Superior temporal gyrus (tissue), 1 donor: ENCODE data around the gene RBM19.

ENCODE experiments used
- DNase-seq: peaks from one replicate; pipeline ENCODE4 v3.0.0-alpha.2; 2016; ENCODE audit errors: extremely low spot score

Gene RBM19

DNA sequence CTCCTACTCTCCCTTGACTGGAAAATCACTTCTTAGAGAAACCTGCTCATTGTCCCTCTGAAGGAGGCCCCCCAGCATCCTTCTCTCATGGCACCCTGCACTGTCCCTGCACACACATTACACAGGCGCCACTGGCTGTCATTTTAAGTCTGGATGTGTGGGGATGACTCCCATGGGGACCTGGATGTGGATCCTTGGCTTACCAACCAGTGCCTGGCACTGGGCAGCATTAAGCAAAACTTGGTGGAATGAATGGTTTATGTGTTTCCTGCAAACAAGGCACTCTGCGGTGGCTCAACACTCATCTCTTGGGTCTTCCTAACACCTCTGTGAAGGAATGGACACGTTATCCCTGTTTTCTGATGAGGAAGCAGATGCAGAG is 162.4 kb downstream of the RBM19 start:
- no peak for DNase-seq

GRCh38 chr12:113802966-113803758 is 163.0 kb downstream of the RBM19 start:
- no peak for DNase-seq

DNA sequence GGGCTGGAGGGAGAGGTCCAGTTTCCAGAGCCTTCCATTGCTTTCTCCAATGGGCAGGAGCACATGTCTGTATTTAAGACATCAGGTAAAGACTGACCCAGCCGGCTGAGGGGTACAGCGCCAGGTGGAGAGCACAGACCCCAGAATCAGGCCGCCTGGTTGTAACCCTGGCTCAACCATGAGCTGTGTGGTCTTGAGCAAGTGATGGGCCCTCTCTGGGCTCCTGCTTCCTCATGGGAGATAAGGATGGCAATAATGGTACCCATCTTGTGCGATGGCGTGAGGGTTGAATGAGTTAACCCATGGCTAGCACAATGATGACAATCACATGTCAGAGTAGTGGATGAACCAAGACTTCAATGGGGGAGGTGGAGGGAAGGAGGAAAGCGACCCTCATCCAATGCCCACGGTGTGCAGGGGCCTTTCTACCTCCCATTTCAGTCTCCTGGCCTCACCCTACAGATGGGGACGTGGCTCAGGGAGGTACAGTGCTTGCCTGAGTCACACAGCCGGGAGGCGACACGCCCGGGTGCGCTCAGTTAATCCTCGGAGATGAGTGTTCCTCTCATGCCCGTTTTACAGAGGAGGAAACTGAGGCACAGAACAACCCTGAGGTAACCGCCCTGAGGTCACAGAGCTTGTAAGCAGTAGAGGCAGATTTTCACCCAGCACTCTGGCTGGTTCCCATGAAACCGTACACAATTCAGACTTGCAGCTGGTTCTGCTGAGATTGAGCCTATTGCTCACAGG is 163.9 kb downstream of the RBM19 start:
- no peak for DNase-seq

DNA sequence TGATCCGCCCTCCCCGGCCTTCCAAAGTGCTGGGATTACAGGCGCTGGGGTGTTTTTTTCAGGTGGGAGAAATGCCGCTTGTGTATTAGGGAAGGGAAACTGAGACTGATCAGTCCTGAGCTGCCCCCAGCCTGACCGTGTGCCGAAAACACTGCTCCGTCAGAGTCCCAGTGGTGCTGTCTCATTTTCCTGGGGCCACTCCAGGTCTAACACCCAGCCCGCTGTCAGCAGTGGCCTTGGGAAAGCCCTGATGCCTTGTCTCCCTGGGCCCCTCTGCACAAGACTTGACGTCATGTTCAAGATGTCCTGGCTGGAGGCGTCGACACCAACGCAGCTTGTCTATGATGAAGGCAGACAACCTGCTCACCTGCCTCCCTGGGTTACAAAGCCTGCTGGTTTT is 165.9 kb downstream of the RBM19 start:
- no peak for DNase-seq

- DNase-seq = no peak
Measured at GRCh38 chr12:113798552-113798951, 167.6 kb downstream of the RBM19 start.

GRCh38 chr12:113797535-113797868 is 168.6 kb downstream of the RBM19 start:
- no peak for DNase-seq

GRCh38 chr12:113796852-113797534 is 169.1 kb downstream of the RBM19 start:
- DNase-seq = no peak

DNA sequence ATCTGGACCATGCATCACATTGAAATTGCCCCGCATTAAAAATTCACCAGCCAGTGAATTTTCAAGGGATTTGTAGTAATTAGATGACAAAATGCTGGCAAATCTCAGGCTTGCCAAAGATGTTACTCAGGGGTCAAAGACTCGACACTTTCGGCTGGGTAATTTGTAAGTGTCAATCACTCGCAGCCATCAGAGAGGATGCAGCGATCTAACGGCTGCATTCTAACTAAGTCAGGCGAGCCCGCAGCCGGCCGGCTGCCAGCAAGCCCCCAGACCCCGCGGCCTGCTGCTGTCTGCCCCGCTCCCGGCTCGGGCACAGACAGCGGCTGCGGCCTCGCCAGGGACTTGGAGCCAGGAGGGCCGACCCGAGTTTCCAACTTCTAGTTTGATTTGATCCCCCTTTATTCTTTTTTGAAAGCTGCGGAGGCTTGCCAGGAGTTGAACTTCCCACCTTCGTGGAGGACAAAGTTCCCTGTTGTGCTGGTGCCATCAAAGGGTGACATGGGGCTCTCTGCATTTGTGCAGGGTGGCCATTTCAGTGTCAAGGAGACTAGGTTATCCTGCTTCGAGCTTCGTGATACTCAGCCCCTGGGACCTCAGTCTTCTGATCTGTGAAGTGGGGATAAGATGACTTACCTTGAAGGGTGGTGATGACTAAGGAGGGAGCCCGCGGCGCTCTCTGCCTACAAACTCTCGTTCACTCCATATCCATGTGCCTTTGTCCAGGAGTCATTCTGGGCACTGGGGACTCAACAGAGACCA is 169.9 kb downstream of the RBM19 start:
- DNase-seq = no peak

- no peak for DNase-seq
Measured at GRCh38 chr12:113795445-113795844, 170.7 kb downstream of the RBM19 start.

GRCh38 chr12:113794774-113795173 is 171.4 kb downstream of the RBM19 start:
- no peak for DNase-seq

DNA sequence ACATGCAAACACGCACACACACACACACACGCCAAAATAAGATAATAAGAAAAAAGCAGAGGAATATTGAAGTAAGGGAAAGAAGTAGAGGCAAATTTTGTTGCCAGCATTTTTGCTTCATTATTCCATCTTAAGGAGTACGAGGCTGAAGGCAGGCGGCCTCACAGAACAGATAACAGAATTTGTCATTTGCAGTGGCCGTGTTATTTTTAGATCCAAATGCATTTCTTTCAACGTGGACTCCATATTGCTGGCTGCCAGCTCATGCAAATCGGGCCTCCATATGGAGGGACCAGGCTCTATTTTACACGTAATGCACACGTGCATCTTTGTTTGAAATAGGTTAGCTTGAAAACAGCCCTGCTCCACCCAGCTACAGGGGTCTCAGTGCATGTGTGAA is 172.9 kb downstream of the RBM19 start:
- no peak for DNase-seq

DNA sequence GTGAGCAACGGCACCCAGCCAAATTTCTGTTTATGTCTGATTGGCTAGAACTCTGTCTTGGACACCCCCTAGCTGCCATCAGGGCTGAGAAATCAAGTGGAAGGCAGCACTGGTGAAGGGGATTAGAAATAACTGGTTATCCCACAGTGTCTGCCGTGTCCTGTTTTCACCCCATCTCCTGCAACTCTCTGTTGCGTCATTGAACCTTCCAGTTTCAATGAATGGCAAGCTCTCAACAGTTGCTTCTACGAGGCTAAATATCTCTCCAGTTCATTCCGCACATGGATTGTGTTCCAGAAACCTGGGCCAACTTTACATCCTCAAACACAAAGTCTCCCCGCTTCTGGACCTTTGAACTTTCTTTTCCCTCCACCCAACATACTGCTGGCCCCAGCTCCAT is 173.7 kb downstream of the RBM19 start:
- DNase-seq = no peak

DNA sequence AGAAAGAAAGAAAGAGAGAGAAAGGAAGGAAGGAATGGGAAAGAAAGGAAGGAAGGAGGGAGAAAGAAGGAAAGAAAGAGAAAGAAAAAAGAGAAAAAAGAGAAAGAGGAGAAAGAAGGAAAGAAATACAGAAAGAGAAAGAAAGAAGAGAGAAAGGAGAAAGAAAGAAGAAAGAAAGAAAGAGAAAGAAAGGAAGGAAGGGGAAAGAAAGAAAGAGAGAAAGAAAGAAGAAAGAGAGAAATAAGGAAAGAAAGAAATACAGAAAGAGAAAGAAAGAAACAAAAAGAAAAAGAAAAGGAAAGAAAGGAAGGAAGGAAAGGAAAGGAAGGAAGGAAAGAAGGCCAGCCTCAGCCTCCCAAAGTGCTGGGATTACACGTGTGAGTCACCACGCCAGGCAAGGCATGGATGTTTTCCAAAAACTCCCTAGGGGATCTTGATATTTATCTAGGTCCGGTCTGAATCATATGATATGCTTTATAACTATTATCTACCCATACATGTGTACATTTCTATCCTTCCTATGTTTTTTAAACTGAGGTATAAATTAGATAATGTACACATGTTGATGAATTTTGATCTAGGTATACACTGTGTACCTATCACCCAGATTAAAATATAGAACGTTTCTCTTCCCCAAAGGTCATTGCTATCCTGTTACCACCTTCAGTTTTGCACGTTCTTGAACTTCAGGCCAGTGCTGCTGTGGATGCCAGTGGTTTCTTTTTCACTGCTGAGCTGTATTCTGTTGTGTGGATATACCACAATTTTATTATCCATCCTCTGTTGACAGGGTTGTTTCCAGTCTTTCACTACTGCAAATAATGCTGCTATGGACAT is 177.9 kb downstream of the RBM19 start:
- no peak for DNase-seq

DNA sequence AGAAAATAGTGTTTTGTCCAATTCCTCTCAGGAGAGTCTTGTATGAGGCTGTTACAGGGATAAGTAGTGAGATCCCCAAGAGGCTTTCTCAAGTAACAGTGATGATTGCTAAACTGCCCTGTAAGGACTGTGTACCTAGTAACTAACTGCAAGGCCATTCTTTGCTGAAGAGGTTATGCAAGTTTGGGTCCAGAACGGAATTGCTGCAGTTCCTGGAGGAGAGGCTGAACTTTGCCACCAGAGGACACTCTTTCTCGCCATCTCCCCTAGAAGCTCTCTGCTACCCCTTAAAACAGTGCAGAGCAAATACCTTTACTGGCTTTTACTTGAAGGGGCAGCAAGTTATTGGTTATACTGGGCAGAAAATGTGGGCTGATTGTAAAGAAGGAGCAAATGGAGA is 180.0 kb downstream of the RBM19 start:
- DNase-seq = no peak

- no peak for DNase-seq
Measured at GRCh38 chr12:113783811-113784210, 182.3 kb downstream of the RBM19 start.

- DNase-seq = no peak
Measured at GRCh38 chr12:113782873-113783272, 183.3 kb downstream of the RBM19 start.

GRCh38 chr12:113781415-113782198 is 184.5 kb downstream of the RBM19 start:
- DNase-seq = no peak

- no peak for DNase-seq
Measured at GRCh38 chr12:113779774-113780173, 186.4 kb downstream of the RBM19 start.

DNA sequence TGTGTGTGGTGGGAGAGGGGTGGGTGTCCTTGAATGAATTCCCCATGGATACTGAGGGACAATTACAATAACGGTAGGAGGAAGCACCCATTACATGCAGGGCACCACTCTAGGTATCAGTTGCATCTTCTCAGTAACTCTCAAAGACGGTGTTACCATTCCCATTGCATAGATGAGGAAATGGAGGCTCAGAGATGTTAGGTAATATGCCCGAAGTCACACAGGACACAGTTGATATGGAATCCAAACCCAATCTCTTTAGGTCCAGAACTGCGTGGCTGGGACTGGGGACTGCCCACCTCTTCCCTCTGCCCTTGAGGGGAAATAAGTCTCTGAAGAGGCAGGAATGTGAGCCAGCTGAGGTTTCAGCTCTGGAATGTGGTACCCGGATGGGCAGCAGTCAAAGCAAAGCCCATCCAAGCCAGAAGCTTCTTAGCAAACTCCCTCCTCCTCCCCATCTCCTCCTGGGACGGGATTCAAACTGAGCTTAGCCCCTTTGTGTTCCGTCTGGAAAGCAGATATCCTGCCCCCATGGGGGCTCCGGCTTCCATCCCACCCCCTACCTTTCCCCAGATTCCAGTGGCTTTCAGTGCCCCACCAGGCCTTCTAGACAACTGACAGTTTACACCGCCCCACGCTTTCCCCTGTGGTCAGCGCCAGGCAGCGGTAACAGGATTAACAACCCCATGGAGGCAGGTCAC is 187.5 kb downstream of the RBM19 start:
- DNase-seq = no peak

DNA sequence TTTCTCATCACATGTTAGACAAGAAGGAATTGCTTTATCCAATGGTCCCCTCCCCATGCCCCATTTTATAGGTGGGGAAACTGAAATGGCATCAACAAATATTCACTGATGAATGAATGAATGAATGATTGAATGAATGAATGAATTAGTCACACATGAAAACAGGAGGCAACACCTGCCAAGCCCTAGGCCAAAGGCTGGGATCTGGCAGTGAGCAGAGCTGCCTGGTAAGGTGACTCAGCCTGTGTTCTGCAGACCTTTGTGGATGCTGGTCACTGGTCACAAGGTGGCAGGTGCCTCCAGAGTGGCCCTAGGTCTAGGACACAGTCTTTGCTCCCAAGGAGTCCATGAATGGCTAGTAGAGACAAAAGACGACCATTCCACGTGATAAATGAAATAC is 188.4 kb downstream of the RBM19 start:
- DNase-seq = no peak
